ENCODE measurements around the gene DISC1. TPM values are rescaled to one million over a fixed set of nuclear protein-coding genes. Genes with fewer than 3 reads are reported as not detected.
"Not testable (repeated sequence)": the region's sequence is repeated elsewhere in the genome, so short reads cannot be mapped to it uniquely, and the experiment has no call there.

DISC1 gene
- polyA plus RNA-seq, 1 experiment = 5.4 TPM

- DNase-seq (ENCODE audit: low read depth, low spot score) = no peak
- Histone ChIP-seq H3K27ac (ENCODE audit: low read depth, low read length) (no peak overlapping the region), H3K9me3 (ENCODE audit: control insufficient read depth, insufficient read depth, low read length) (no peaks in the 10 kb centered on the region), H3K4me3 (ENCODE audit: low read depth, low read length) (no peak overlapping the region), H3K27me3 (ENCODE audit: control insufficient read depth, insufficient read depth, low read length) (no peaks in the 10 kb centered on the region)
- no peak for TF ChIP-seq CTCF (IDR thresholded peaks at IDR 0.05; ENCODE audit: low read depth, low read length)
- ChIA-PET CTCF (no interaction called here), POLR2A (no interaction called here)
These were observed 331.9 kb downstream of the DISC1 start for GRCh38 chr1:231958448-231958847.

GRCh38 chr1:231959225-231959884, 332.8 kb downstream of the DISC1 start:
- ChIA-PET POLR2A (no interaction called here), CTCF (no interaction called here)
- Histone ChIP-seq H3K27ac (ENCODE audit: low read depth, low read length) (no peak overlapping the region), H3K9me3 (ENCODE audit: control insufficient read depth, insufficient read depth, low read length) (no peaks in the 10 kb centered on the region), H3K4me3 (ENCODE audit: low read depth, low read length) (no peak overlapping the region), H3K27me3 (ENCODE audit: control insufficient read depth, insufficient read depth, low read length) (no peaks in the 10 kb centered on the region)
- TF ChIP-seq CTCF (IDR thresholded peaks at IDR 0.05; ENCODE audit: low read depth, low read length) = no peak
- DNase-seq (ENCODE audit: low read depth, low spot score) = no peak

DNA sequence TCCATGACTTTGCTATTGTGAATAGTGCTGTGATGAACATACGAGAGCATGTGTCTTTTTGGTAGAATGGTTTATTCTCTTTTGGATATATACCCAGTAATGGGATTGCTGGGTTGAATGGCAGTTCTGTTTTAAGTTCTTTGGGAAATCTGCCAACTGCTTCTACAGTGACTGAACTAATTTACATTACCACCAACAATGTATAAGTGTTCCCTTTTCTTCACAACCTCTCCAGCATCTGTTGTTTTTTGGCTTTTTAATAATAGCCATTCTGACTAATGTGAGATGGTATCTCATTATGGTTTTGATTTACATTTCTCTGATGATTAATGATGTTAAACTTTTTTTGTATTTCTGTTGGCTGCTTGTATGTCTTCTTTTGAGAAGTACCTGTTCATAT, 335.2 kb downstream of the DISC1 start:
- CTCF ChIA-PET; H3K4me3 ChIP-seq (ENCODE audit: low read depth, low read length); DNase-seq (ENCODE audit: low read depth, low spot score); H3K27ac ChIP-seq (ENCODE audit: low read depth, low read length); POLR2A ChIA-PET; H3K9me3 ChIP-seq (ENCODE audit: control insufficient read depth, insufficient read depth, low read length); H3K27me3 ChIP-seq (ENCODE audit: control insufficient read depth, insufficient read depth, low read length): not testable (repeated sequence)

GRCh38 chr1:231962636-231963035, 336.0 kb downstream of the DISC1 start:
- H3K9me3 ChIP-seq (ENCODE audit: control insufficient read depth, insufficient read depth, low read length) = no peaks in the 10 kb centered on the region
- POLR2A ChIA-PET = no interaction called here
- no peak overlapping the region for H3K4me3 ChIP-seq (ENCODE audit: low read depth, low read length)
- no peak for DNase-seq (ENCODE audit: low read depth, low spot score)
- H3K27ac ChIP-seq (ENCODE audit: low read depth, low read length) = no peak overlapping the region
- CTCF ChIA-PET = no interaction called here
- no peaks in the 10 kb centered on the region for H3K27me3 ChIP-seq (ENCODE audit: control insufficient read depth, insufficient read depth, low read length)
- TF ChIP-seq CTCF (IDR thresholded peaks at IDR 0.05; ENCODE audit: low read depth, low read length) = no peak

GRCh38 chr1:231964241-231964640, 337.7 kb downstream of the DISC1 start:
- TF ChIP-seq CTCF (IDR thresholded peaks at IDR 0.05; ENCODE audit: low read depth, low read length) = no peak
- POLR2A ChIA-PET = no interaction called here
- H3K27me3 ChIP-seq (ENCODE audit: control insufficient read depth, insufficient read depth, low read length) = no peaks in the 10 kb centered on the region
- CTCF ChIA-PET = no interaction called here
- H3K4me3 ChIP-seq (ENCODE audit: low read depth, low read length) = no peak overlapping the region
- DNase-seq (ENCODE audit: low read depth, low spot score) = no peak
- no peaks in the 10 kb centered on the region for H3K9me3 ChIP-seq (ENCODE audit: control insufficient read depth, insufficient read depth, low read length)
- no peak overlapping the region for H3K27ac ChIP-seq (ENCODE audit: low read depth, low read length)

DNA sequence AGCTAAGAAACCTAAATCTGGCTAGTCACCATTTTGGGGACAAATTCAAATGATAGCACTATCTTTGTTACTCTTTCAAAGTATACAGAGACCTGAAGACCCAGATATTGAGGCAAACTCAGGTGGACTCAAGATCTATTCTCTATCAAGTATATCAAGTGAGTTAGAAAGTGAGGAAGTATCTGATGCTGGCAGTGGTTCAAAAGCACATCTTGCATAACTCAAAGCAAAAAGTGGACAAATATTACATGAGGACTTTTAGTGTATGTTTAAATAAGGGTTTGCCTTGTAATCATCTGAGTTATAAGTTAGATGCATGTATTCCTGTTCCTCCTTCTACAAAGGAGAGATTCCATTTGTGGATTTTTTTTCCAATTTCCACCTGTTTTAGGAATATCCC, 338.4 kb downstream of the DISC1 start:
- Histone ChIP-seq H3K9me3 (ENCODE audit: control insufficient read depth, insufficient read depth, low read length) (no peaks in the 10 kb centered on the region), H3K27ac (ENCODE audit: low read depth, low read length) (no peak overlapping the region), H3K4me3 (ENCODE audit: low read depth, low read length) (no peak overlapping the region), H3K27me3 (ENCODE audit: control insufficient read depth, insufficient read depth, low read length) (no peaks in the 10 kb centered on the region)
- POLR2A ChIA-PET = no interaction called here
- no peak for TF ChIP-seq CTCF (IDR thresholded peaks at IDR 0.05; ENCODE audit: low read depth, low read length)
- CTCF ChIA-PET = no interaction called here
- DNase-seq (ENCODE audit: low read depth, low spot score) = no peak
